A549 (cell line): ENCODE measurements around the gene NKIRAS1. TPM values are rescaled to one million over a fixed set of nuclear protein-coding genes. Genes with fewer than 3 reads are reported as not detected.

Experiments used
- ATAC-seq, 2 experiments: fragments of 200-7000 bp in 1 of 2; fragments of >200 bp in 1 of 2; cut with Nextera tagmentation in 1 of 2; cut with Tn5 transposase in 1 of 2; 3 replicates each; pipeline versions ENCODE4 v1.8.0 to v1.9.1; 2018 to 2020; ENCODE audit warnings: mild to moderate bottlenecking in 1 of 2, moderate library complexity in 1 of 2
- CTCF ChIA-PET: fragments of 300-600 bp; sonication (Branson Sonifier 250); formaldehyde crosslinking; extraction: SDS; loops from one replicate; lab custom pipeline; 2021; ENCODE audit warnings: antibody characterized with exemption, inconsistent platforms; lab: Yijun Ruan, JAX
- POLR2A ChIA-PET: fragments of 350-600 bp; formaldehyde crosslinking; extraction: SDS; loops from one replicate; lab custom pipeline; 2021; ENCODE audit warnings: antibody characterized with exemption, inconsistent platforms; lab: Yijun Ruan, JAX
- DNase-seq, 2 experiments: peaks; one replicate each; pipeline versions ENCODE4 v3.0.0 to v3.0.0-alpha.2; 2011 to 2016; ENCODE audit warnings: low read depth in 1 of 2, low spot score in 1 of 2
- FAIRE-seq: peaks from 2 replicates; lab custom pipeline; 2011; peaks lifted over from hg19 to GRCh38; lab: Jason Lieb, UNC
- H3K27ac ChIP-seq, 2 experiments: fragments of >200 bp; sonication (Bioruptor Twin); formaldehyde crosslinking; 3 replicates each; pipeline ENCODE4 v1.5.1; 2016 to 2017
- H3K4me1 ChIP-seq: fragments of >200 bp; sonication (Bioruptor Twin); formaldehyde crosslinking; 3 replicates; pipeline ENCODE4 v1.6.1; 2016
- H3K4me2 ChIP-seq: fragments of >200 bp; sonication (Bioruptor Twin); formaldehyde crosslinking; 3 replicates; pipeline ENCODE4 v1.6.1; 2016
- H3K4me3 ChIP-seq: fragments of >200 bp; sonication (Bioruptor Twin); formaldehyde crosslinking; 3 replicates; pipeline ENCODE4 v1.5.1; 2016
- H3K9me3 ChIP-seq: fragments of >200 bp; sonication (Bioruptor Twin); formaldehyde crosslinking; 3 replicates; pipeline ENCODE4 v1.6.1; 2016
- ATOH8 ChIP-seq: fragments of 250-450 bp; sonication (Bioruptor Pico); IDR thresholded peaks from 2 replicates; pipeline ENCODE4 v1.5.0; 2020; ENCODE audit warnings: low read depth, mild to moderate bottlenecking, moderate library complexity
- CEBPB ChIP-seq, 2 experiments: fragments of >200 bp in 1 of 2; sonication (Bioruptor Twin) in 1 of 2; formaldehyde crosslinking in 1 of 2; IDR thresholded peaks; 2 replicates each; pipeline ENCODE4 v1.6.1; 2012 to 2016
- ELK1 ChIP-seq: fragments of 150-350 bp; IDR thresholded peaks from 2 replicates; pipeline ENCODE4 v1.6.1; 2014; ENCODE audit warnings: low read depth, mild to moderate bottlenecking, low read length
- FOSL2 ChIP-seq, 2 experiments: fragments of 450-650 bp in 1 of 2; fragments of >200 bp in 1 of 2; sonication (Bioruptor Twin) in 1 of 2; formaldehyde crosslinking; IDR thresholded peaks; 2 replicates each; pipeline versions ENCODE4 v1.5.0 to v1.6.1; 2016 to 2020; ENCODE audit warnings: mild to moderate bottlenecking in 1 of 2, moderate library complexity in 1 of 2
- GATA3 ChIP-seq: IDR thresholded peaks from 2 replicates; pipeline ENCODE4 v1.6.1; 2012; ENCODE audit warnings: borderline replicate concordance
- HEYL ChIP-seq: fragments of 250-450 bp; sonication (Bioruptor Pico); IDR thresholded peaks from 2 replicates; pipeline ENCODE4 v1.8.0; 2021; ENCODE audit warnings: mild to moderate bottlenecking, moderate library complexity
- JUN ChIP-seq, 2 experiments: fragments of >200 bp; sonication (Bioruptor Twin); formaldehyde crosslinking; IDR thresholded peaks; 2 replicates in 1 of 2; 3 replicates in 1 of 2; pipeline ENCODE4 v1.6.1; 2016 to 2017
- KDM1A ChIP-seq: fragments of 200-600 bp; sonication (generic); IDR thresholded peaks from 2 replicates; pipeline ENCODE4 v1.6.1; 2016; ENCODE audit warnings: low read depth, mild to moderate bottlenecking
- MAFK ChIP-seq: fragments of 450-650 bp; IDR thresholded peaks from 2 replicates; pipeline ENCODE4 v1.6.1; 2014; ENCODE audit not compliant: partially characterized antibody
- PBX3 ChIP-seq: IDR thresholded peaks from 2 replicates; pipeline ENCODE4 v1.6.1; 2012
- RAD21 ChIP-seq, 2 experiments: fragments of >200 bp in 1 of 2; sonication (Bioruptor Twin) in 1 of 2; formaldehyde crosslinking in 1 of 2; IDR thresholded peaks in 1 of 2; conservative IDR thresholded peaks in 1 of 2; 2 replicates in 1 of 2; 3 replicates in 1 of 2; pipeline ENCODE4 v1.6.1; 2012 to 2018; ENCODE audit warnings: inconsistent platforms in 1 of 2
- RARB ChIP-seq: fragments of 250-450 bp; sonication (Bioruptor Pico); IDR thresholded peaks from 2 replicates; pipeline ENCODE4 v1.8.0; 2021; ENCODE audit warnings: mild to moderate bottlenecking, moderate library complexity
- RNF2 ChIP-seq: fragments of 200-600 bp; sonication (generic); IDR thresholded peaks from 2 replicates; pipeline ENCODE4 v1.6.1; 2016; ENCODE audit warnings: low read depth, mild to moderate bottlenecking, antibody characterized with exemption, moderate library complexity, borderline replicate concordance
- USF2 ChIP-seq: fragments of 450-650 bp; IDR thresholded peaks from 2 replicates; pipeline ENCODE4 v1.6.1; 2014; ENCODE audit warnings: antibody characterized with exemption
- WGBS: methylation state at CpG from one replicate; pipeline ENCODE4 v1.1.6; 2017; ENCODE audit errors: missing lambda C conversion rate; 5-methylcytosine and 5-hydroxymethylcytosine counted together
- polyA plus RNA-seq, 4 experiments: library from polyadenylated mRNA; depleted of rRNA in 3 of 4; stranded (reverse); fragments of >200 nt; fragmentation: RNase III in 1 of 4; extraction: RNeasy Plus Mini Kit Qiagen cat#74134 plus additional on column Dnase treatment in 1 of 4; gene quantifications; 2 replicates in 3 of 4; 3 replicates in 1 of 4; pipeline ENCODE4 v1.2.3, GENCODE V29; 2011 to 2017
- TF ChIP-seq, protein P1 (sequence below): fragments of >200 bp; sonication (Bioruptor Twin); formaldehyde crosslinking; IDR thresholded peaks from 3 replicates; pipeline ENCODE4 v1.5.1; 2016

The NKIRAS1 gene
- polyA plus RNA-seq, 2 of the 4 experiments (the other 2 are of a cell fraction): 15.5 to 16.8 TPM

DNA sequence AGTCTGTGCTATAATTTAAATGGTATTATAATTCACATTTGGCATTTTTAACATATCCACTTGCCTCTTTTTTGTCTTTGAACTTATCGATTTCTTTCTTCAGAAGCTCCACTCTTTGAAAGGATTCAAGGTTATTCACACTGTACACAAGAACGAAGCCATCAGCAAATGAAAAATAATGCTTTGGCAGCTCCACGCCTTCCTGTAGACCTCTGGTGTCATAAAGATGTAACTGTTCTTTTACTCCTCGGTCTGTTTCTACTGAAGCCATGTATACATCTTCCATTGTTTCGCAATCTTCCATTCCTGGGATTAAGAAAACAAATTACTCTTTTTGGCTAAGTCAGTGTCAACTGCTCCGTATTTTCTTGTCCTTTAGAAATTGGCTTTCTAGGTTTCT lies 16.0 kb downstream of the NKIRAS1 start:
- Histone ChIP-seq H3K27ac (no peak overlapping the region), H3K4me2 (no peak overlapping the region), H3K4me3 (no peak overlapping the region), H3K4me1 (no peaks in the 10 kb centered on the region; the same call in 2 of the 3 replicates), H3K9me3 (no peaks in the 10 kb centered on the region; the same call in 2 of the 3 replicates)
- no peak for FAIRE-seq
- DNase-seq: peak; percentile 32 to 35
- peak; percentile 69 to 78 for ATAC-seq
- POLR2A ChIA-PET: interaction anchor here (1.0 kb wide), 1 partner anchor 16 kb away, joined by 3 read pairs; the partner anchor contains the start of genes NKIRAS1 and RPL15
- 76% methylated on average over 6 of the region's 6 CpGs for WGBS
- no peak for TF ChIP-seq HEYL
- TF ChIP-seq, protein P1, sequence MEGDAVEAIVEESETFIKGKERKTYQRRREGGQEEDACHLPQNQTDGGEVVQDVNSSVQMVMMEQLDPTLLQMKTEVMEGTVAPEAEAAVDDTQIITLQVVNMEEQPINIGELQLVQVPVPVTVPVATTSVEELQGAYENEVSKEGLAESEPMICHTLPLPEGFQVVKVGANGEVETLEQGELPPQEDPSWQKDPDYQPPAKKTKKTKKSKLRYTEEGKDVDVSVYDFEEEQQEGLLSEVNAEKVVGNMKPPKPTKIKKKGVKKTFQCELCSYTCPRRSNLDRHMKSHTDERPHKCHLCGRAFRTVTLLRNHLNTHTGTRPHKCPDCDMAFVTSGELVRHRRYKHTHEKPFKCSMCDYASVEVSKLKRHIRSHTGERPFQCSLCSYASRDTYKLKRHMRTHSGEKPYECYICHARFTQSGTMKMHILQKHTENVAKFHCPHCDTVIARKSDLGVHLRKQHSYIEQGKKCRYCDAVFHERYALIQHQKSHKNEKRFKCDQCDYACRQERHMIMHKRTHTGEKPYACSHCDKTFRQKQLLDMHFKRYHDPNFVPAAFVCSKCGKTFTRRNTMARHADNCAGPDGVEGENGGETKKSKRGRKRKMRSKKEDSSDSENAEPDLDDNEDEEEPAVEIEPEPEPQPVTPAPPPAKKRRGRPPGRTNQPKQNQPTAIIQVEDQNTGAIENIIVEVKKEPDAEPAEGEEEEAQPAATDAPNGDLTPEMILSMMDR: no peak
- TF ChIP-seq RAD21 (conservative IDR thresholded peaks at IDR 0.05 in 1 of 2, IDR thresholded peaks at IDR 0.05 in 1 of 2): peak in 1 of 2 experiments; percentile 7; a peak in 1 of 5 replicates
- TF ChIP-seq ATOH8: no peak
- TF ChIP-seq CEBPB (IDR thresholded peaks at IDR 0.05): peak; percentile 69 to 92; a peak in 3 of 4 replicates
- TF ChIP-seq JUN (IDR thresholded peaks at IDR 0.05): no peak
- CTCF ChIA-PET: interaction anchor here (4.6 kb wide), 1 partner anchor 11 kb away, joined by 26 read pairs; no protein-coding TSS in a partner anchor

DNA sequence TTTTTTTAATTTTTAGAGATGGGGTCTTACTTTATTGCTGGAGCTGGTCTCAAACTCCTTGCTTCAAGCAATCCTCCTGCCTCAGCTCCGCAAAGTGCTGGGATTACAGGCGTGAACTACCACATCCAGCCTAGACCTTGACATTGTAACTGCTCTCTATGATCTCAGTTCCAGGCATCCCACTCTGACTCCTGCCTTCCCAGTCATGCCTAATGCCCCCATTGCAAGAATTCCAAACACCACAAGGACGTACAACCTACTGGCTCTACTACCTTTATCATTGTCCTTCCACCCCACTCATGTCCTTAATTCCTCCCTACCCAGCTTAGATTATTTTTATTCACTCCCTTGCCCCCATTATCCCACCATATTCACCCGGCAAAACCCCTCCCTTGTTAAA lies 21.6 kb downstream of the NKIRAS1 start:
- H3K4me3 ChIP-seq: no peak overlapping the region
- no peak for TF ChIP-seq MAFK
- TF ChIP-seq RARB (CRISPR knock-in tag): no peak
- TF ChIP-seq KDM1A: no peak
- no peak for TF ChIP-seq PBX3
- TF ChIP-seq HEYL: no peak
- TF ChIP-seq ATOH8: no peak
- no peak for TF ChIP-seq FOSL2 (IDR thresholded peaks at IDR 0.05)
- TF ChIP-seq FOSL2 (CRISPR knock-in tag; IDR thresholded peaks at IDR 0.05): no peak
- no peak for TF ChIP-seq GATA3
- no peak for TF ChIP-seq USF2
- TF ChIP-seq, protein P1: no peak
- TF ChIP-seq ELK1: no peak
- no peak for TF ChIP-seq RNF2
- TF ChIP-seq, all 56 proteins: peak for 0
- ATAC-seq: no peak
- Histone ChIP-seq H3K4me1 (no peaks in the 10 kb centered on the region), H3K4me2 (no peak overlapping the region), H3K9me3 (no peaks in the 10 kb centered on the region; the same call in 2 of the 3 replicates), H3K27ac (no peak overlapping the region)
- 95% methylated on average over 4 of the region's 4 CpGs for WGBS
- CTCF ChIA-PET: no interaction called here
- FAIRE-seq: no peak
- POLR2A ChIA-PET: interaction anchor here (2.1 kb wide), 1 partner anchor 22 kb away, joined by 15 read pairs; the partner anchor contains the start of genes NKIRAS1 and RPL15
- no peak for DNase-seq
